GM19025 (cell line): ENCODE measurements around the gene TBC1D22B.

Experiments
- ATAC-seq: cut with Tn5 transposase; IDR thresholded peaks from one replicate; pipeline ENCODE4 v1.9.1; 2021; ENCODE audit warnings: mild to moderate bottlenecking, low read depth, moderate library complexity; ENCODE audit not compliant: unreplicated experiment

Gene TBC1D22B

DNA sequence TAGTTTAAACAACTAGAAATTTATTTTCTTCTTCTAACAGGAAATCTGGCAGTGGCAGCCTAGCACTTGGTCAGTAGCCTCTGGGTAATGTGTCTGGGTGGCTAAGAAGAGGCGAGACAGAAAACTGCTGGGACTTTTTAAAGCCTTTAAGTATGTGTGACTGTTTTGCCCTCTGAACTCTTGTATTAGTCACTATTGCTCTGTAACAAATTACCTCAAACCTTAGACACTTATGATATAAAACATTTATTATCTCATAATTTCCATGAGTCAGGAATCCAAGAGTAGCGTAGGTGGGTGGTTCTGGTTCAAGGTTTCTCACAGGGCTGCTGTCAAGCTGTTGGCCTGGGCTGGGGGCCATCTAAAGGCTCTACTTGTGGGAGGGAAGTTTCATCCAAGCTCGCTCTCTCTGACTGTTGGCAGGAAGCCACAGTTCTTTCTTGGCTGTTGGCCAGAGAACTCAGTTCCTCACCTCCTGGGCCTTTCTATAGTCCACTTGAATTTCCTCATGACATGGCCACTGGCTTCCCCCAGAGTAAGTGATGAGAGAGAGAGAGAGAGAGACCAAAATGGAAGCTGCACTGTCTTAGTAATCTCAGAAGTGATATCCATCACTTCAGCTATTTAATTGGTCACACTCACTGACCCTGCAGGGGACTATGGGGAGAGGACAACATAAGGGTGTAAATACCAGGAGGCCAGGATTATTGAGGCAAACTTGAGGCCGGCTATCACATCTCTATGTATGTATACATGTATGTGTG lies 17.4 kb upstream of the TBC1D22B start:
- ATAC-seq = peak; percentile 59

DNA sequence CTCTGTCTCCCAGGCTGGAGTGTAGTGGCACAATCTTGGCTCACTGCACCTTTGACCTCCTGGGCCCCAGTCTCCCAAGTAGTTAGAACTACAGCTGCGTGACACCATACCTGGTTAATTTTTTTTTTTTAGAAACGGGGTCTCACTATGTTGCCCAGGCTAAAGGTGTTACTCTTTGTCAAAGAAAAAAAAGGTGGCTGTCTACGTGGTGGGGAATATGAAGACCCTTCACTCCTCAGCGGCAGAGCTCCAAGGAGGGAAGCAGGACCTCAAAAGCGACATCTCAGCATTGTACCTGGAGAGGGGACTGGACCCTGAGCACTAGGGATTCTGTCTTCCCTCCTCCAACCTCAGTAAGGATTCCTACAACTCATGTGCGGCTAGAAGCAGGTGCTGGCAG lies 16.4 kb upstream of the TBC1D22B start:
- ATAC-seq = no peak

DNA sequence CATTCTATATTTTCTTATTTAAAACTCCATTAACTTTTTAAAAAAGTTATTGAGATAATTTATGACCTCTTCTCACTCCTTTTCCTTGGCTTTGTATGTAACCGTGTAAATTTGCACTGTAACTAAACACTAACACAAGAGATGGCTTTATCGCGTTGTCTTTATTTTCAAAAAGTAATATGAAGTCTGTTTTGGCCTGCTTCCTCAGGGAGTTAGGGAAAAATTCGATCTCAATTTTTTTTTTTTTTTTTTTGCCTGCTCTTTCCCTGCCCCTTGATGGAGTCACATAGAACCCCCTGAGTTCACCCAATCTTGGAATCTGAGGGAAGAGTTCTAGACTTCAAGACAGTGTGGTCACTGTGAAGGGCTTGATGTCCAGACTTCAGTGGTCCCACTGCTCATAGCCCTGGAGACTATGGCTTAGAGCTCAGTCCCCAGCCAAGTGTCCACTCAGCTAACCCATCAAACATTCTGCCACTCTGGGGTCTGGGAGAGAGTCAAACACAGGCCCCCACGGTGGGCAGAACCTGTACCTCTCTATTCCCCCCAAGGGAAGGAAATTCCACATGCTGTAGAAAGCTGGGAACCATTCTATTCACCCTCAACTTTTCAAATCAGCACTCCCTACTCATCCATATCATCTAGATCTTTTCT lies 15.7 kb upstream of the TBC1D22B start:
- ATAC-seq = no peak

DNA sequence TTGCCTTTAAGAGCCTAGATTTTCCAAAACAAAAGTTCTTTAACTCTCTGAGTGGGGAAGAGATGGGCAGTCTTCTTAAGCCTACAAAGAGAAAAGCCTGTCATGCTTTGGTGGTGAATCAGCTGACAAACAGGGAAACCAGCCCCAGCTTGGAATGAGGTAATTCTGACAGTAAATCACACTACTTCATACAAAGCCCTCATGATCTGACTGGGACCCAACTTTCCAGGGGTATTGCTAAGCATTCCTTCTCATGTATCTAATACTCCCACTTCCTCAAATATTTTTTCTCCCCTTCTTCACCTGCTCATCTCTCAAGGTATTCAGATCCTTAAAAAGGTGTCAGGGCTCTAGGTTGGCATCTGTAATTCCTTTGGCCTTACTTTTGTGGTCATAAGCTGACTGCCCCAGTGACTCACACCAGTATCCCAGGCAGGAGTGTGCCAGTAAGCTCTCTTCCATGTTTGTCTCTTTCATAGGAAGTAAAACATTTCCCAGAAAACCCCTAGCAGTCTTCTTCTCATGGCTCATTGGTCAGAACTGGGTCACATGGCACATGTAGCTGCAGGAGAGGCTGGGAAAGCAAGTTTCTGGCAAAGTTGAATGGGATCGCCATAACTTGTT lies 15.0 kb upstream of the TBC1D22B start:
- ATAC-seq = no peak

DNA sequence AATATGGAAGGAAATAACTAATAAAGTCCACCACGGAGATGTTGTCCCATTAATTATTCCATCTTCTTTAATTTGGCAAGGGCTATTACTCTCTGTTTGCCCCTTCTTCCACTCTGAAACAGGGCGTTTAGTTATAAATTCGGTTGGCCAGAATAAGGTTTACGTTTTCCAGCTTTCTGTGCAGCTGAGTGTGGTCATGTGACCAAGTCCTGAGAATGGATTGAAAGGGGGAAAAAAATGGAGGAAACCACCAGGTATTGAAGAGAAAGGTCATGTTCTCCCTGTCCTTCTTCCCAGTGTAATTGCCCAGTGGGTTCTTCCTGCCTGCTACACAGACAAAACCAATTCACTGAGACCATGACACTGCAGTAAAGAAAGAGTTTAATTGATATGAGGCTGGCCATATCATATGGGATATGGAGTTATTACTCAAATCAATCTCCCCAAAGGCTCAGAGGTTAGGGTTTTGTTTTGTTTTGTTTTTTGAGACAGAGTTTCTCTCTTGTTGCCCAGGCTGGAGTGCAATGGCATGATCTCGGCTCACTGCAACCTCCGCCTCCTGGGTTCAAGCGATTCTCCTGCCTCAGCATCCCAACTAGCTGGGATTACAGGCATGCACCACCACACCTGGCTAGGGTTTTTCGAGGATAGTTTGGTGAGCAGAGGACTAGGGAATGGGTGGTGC lies 14.3 kb upstream of the TBC1D22B start:
- no peak for ATAC-seq

DNA sequence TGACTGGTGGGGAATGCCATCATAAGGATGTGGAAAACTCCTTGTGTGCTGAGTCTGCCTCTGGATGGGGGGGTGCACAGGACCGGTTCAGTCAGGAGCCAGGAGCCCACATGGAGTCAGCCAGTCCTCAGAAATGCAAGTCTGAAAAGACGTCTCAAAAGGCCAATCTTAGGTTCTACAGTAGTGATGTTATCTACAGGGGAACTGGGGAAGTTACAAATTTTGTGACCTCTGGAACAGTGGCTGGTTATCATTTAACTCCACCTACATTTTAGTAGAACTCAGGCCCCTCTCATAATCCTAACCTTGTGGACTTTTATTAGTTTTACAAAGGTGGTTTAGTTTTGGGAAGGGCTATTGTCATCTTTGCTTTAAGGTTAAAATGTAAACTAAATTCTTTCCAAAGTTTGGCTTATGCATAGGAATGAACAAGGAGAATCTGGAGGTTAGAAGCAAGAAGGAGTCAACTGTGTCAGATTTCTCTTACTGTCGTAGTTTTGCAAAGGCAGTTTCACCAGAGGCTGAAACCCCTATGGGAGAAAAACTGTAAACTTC lies 13.7 kb upstream of the TBC1D22B start:
- ATAC-seq = no peak

DNA sequence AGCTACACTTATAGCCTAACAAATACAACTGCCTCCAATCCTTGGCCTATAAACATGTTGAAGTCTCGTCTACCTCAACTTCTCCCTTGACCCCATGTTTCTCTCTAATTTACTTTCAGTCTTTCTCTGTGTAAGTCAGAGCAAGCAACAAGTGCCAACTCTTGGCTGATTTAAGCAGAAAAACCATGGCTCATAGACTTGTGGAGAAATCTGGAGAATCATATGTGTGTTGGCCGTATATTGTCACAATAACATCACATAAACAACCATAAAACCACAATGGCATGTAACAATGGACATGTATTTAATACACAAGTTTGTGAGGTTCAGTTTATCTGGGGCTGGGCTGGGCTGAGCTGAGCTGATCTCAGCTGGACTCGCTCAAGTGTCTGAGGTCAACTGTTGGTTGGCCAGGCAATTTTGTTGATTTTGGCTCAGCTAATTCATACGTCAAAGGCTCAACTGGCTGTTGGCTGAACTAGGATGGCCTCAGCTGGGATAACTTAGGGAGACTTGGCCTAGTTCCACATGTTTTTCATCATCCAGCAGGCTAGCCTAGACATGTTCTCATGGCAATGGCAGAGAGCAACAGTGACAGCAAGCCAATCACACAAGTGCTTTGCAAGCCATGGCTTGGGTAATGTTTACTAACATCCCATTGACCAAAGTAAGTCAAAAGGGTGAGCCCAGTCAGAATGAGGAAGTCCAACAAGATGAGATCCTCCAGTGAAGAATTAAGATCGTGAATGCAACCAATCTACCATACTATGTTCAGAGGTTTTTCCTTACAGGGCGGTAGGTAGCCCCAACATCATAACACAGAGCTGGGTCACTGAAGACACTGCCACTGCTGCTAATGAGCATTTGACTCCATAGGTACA lies 12.9 kb upstream of the TBC1D22B start:
- no peak for ATAC-seq

DNA sequence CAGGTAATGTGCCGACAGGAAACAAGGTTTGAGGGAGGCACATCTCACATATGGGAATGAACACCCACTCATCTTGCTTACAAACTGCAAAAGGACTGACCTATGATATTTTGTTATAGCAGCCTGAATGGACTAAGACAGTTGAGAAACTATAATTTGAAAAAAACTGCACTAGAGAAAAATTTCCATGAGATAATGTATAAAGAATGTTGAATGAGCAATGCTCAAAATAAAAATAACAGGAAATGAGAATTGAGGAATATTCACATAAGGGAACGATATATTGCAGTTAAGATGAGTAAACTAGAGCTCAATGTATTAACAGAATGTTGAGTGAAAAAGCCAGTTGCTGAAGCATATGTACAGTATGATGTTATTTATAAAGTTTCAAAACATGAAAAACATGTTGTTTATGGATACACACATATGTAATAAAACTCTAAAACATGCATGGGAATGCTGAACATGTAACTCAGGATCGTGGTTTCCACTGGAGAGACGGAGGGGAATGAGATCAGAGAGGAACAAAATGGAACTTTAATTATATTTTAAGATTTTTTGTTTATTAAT lies 6.3 kb upstream of the TBC1D22B start:
- ATAC-seq = no peak

DNA sequence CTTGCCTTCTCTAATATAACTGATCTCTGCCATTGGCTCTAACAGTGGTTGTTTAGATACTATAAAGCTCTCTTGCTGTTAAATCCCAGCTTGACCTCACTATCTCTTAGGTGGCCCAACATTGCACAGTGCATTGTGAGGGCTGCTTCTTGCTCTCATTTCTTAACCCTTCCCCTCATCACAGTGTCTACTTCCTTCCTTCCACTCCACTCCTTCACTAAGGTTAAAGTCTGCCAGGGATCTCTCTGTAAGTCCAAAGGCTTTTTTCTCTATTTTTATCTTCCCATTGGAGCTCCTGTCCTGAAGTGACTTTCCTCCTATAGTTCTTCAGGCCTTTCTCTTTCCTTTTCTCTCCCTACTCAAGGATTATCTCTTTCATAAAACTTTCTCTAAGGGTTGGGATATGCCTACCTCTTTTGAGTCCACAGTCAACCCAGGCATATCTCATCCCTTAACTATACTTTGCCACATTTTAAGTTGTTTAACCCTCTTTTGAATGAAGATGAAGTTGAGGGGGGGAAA lies 4.0 kb upstream of the TBC1D22B start:
- ATAC-seq = no peak

DNA sequence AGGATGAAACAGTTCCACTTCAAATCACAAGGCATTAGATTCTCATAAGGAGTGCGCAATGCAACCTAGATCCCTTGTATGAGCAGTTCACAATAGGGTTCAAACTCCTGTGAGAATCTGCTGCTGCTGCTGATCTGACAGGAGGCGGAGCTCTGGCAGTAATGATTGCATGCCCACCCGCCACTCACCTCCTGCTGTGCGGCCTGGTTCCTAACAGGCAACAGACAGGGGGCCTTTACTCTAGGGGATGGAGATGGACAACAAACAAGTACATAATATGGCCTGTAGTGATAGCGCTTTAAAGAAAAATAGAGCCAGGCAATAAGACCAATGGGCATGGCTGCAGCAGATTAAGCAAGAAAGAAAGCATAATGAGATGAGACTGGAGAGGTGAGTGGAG lies 2.7 kb upstream of the TBC1D22B start:
- ATAC-seq = no peak

DNA sequence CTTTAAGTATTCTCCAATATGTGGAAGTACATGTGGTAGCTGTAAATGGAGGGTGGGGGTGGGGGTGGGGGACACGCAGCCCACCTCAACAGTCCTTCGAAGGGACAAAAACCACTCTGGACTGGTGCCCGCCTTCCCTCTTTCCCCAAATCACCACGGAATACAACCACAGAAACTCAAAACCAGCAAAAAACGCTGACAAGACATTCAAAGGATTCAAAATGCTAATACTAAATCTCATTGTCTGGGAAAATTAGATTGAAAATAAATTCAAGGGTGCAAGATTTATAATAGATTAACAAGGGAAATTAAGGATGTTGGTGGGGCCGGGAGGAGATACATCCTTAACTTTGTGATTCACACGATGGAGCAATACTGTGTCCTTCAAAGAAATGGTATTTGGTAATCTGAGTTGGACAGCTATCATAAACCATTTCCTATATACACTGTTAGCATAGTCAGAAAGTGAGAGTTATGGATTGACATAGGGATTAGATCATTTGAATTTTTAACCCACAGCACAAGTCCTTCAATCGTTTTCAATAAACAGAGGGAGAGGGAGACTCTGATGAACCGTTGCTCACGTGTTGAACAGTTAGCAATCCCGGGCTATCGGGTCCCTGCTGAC lies 766 bp upstream of the TBC1D22B start:
- no peak for ATAC-seq

DNA sequence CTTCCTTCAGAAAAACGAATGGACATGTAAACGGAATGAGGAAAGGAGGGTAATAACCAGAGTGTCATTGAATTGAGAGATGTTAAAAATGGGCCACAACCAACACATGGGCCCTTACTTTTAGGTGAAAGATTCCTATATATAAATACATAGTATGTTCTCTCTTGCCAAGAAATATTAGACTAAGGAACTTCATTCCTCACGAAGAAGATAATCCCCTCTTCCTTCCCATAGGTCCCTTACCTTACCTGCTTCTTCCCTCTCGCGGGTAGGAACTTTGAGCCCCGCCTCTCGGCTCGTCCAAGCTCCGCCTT lies 295 bp upstream of the TBC1D22B start:
- no peak for ATAC-seq

DNA sequence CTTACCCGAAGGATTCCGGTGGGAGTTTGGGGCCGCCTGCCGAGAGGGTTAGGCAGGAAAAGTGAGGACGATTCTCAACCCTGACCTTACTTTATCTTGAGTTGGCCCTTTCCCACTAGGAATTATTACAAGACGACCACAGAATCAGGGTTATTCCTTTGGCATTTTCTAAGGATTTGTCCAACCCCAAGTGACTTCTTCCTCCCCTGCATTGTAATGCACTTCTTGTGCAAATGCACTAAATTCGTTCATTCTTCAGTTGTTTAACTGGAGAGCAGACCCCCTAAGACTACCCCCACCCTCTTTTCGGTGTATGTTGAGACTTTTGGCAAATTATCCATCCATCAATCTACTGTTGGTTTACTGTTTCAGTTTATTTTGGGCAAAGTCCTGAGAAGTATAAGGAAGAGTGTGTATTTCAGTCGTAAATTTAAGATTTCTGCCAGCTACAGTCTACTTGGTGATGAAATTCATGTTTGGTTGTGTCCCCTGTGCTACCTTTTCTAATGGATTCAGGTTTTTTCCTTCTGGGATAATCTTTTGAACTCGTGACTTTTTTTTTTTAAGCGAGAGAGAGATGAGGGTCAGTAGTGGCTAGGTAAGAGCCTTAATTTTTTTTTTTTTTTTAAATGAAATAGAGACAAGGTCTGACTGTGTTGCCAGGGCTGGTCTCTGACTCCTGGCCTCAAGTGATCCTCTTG lies 983 bp downstream of the TBC1D22B start:
- ATAC-seq = no peak

DNA sequence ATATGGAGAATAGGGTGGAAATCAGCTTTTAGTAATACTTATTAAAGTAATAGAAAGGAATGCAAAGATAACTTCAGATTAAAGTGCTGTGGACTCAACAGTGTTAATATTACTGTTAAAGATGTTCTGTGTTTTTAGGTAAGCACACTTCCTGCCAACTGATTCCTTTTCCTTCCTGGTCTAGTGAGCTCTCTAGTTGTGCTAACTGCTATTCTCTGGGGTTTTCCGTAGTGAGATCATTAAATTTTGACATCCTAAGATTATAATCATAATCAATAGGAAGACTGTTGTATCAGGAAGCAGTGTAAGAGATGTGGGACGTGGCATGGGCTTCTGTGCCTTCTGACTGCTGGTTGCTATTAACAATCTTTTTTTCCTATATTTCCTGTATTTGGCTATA lies 1.6 kb downstream of the TBC1D22B start:
- ATAC-seq = no peak

DNA sequence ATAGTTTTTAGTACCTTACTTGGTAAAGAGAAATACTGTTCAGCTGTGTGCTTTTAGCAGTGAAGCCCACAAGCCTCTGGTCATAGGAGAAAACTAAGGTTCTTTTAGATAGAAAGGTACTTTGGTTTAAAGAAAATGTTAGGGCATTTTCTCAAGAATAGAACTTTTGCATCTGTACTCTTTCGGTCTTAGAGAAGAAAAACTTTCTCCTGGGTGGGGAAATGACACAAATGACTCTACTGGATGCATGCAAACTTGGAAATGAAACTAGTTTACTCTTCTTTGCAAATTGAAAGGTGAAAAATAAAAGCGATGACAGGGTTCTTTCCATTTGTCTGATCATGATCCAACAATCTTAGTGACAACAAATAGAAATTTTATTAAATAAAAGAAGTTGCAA lies 2.5 kb downstream of the TBC1D22B start:
- no peak for ATAC-seq

DNA sequence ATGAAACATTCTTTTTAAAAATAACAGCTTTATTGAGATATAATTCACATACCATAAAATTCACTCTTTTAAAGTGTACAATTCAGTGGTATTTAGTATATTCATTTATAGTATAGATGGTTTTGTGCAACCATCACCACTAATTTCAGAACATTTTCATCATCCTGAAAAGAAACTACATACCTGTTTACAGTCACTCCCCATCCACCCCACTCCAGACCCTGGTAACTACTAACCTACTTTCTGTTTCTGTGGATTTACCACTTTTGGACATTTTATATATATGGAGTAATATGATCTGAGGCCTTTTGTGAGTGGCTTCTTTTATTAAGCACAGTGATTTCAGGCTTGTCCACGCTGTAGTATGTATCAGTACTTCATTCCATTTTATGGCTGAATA lies 2.9 kb downstream of the TBC1D22B start:
- ATAC-seq = no peak

DNA sequence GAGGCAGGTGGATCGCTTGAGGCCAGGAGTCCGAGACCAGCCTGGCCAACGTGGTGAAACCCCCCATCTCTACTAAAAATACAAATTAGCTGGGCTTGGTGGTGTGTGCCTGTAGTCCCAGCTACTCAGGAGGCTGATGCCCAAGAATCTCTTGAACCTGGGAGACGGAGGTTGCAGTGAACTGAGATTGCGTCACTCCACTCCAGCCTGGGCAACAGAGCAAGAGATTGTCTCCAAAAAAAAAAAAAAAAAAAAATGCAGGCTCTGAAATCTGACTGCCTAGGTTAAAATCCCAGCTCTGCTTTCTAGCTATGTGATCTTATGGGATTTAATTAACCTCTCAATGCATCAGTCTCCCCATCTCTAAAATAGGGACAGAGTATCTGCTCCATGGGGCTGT lies 3.6 kb downstream of the TBC1D22B start:
- no peak for ATAC-seq

DNA sequence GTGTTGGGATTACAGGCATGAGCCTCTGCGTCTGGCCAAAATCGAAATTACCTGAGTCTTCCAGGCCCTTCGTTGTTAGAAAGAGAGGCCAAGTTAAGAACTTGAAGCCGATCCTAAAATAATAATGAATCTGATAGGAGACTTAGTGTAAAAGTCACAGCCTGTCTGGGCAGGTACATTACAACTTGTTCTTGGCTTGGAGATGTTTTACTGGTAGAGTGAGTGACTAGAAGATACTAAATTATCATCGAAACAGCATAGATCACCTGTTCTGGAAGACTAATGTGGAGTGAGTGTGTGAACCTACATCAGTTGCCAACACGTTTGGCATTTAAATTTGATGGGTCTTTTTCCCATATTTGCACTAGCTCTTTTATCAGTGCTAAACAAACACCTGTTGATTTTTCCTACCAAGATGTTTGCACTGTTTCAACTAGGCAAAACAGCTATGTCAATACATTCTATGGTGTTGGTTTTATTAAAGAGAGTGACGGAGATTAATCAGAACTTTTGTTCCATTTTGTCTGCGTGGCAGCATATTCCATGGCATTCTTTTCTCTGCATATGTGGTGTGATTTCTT lies 5.0 kb downstream of the TBC1D22B start:
- ATAC-seq = no peak
